ENCODE results near the gene TNRC6B. TPM values are rescaled to one million over a fixed set of nuclear protein-coding genes. Genes with fewer than 3 reads are reported as not detected.

Gene TNRC6B
- total RNA-seq, 2 experiments from 2014 or later: 37.0 to 63.7 TPM

- Histone ChIP-seq H3K4me1 (ENCODE audit: insufficient read depth, low read length, poor library complexity, severe bottlenecking) (no peaks in the 10 kb centered on the region), H3K36me3 (ENCODE audit: insufficient read depth, low read length) (peaks cover 30% of the 10 kb centered on the region), H3K27ac (ENCODE audit: low read depth, low read length, poor library complexity, severe bottlenecking) (no peak overlapping the region), H3K79me2 (ENCODE audit: insufficient read depth, low read depth, low read length) (peaks cover 16% of the 10 kb centered on the region; the same call in 1 of the 2 replicates), H3K9me2 (ENCODE audit: insufficient read depth, low read length) (no peaks in the 10 kb centered on the region), H3K4me3 (ENCODE audit: low read depth, low read length, poor library complexity, severe bottlenecking) (no peak overlapping the region), H2AFZ (ENCODE audit: low read length) (no peak overlapping the region), H4K20me1 (ENCODE audit: insufficient read depth, low read length) (no peaks in the 10 kb centered on the region), H3K9me3 (ENCODE audit: low read length) (no peaks in the 10 kb centered on the region), H3K4me2 (ENCODE audit: low read length) (no peak overlapping the region)
- no peak for DNase-seq (ENCODE audit: low spot score)
- ChIA-PET POLR2A (no interaction called here), CTCF (ENCODE audit: unreplicated experiment) (no interaction called here)
- intact Hi-C loops (cut with micrococcal nuclease; ENCODE audit: unreplicated experiment): no loop called here
- BruUV-seq (replicated peaks): no TSS peak
- TF ChIP-seq EZH2phosphoT487 (IDR thresholded peaks at IDR 0.05; ENCODE audit: borderline replicate concordance, low read depth, low read length): no peak
- no peak for TF ChIP-seq CTCF (conservative IDR thresholded peaks at IDR 0.05; ENCODE audit: low read length)
These were observed 71.6 kb downstream of the TNRC6B start for GRCh38 chr22:40249286-40249685.

- no peak for TF ChIP-seq EZH2phosphoT487 (IDR thresholded peaks at IDR 0.05; ENCODE audit: borderline replicate concordance, low read depth, low read length)
- no peak for TF ChIP-seq CTCF (conservative IDR thresholded peaks at IDR 0.05; ENCODE audit: low read length)
- no TSS peak for BruUV-seq (replicated peaks)
- no peak overlapping the region for H3K27ac ChIP-seq (ENCODE audit: low read depth, low read length, poor library complexity, severe bottlenecking)
- no peak for DNase-seq (ENCODE audit: low spot score)
- ChIA-PET POLR2A (interaction anchor here (0.6 kb wide), 1 partner anchor 366 kb away, joined by 5 read pairs; no protein-coding TSS in a partner anchor), CTCF (ENCODE audit: unreplicated experiment) (no interaction called here)
- H3K4me2 ChIP-seq (ENCODE audit: low read length): no peak overlapping the region
- no peak overlapping the region for H2AFZ ChIP-seq (ENCODE audit: low read length)
- H3K9me3 ChIP-seq (ENCODE audit: low read length): no peaks in the 10 kb centered on the region
- intact Hi-C loops (cut with micrococcal nuclease; ENCODE audit: unreplicated experiment): no loop called here
- no peaks in the 10 kb centered on the region for H3K9me2 ChIP-seq (ENCODE audit: insufficient read depth, low read length)
- H3K36me3 ChIP-seq (ENCODE audit: insufficient read depth, low read length): peaks cover 30% of the 10 kb centered on the region
- no peaks in the 10 kb centered on the region for H3K4me1 ChIP-seq (ENCODE audit: insufficient read depth, low read length, poor library complexity, severe bottlenecking)
- peaks cover 12% of the 10 kb centered on the region; the same call in 1 of the 2 replicates for H3K79me2 ChIP-seq (ENCODE audit: insufficient read depth, low read depth, low read length)
- H3K4me3 ChIP-seq (ENCODE audit: low read depth, low read length, poor library complexity, severe bottlenecking): no peak overlapping the region
- H4K20me1 ChIP-seq (ENCODE audit: insufficient read depth, low read length): no peaks in the 10 kb centered on the region
These were observed 72.9 kb downstream of the TNRC6B start for GRCh38 chr22:40250608-40251007.

- POLR2A ChIA-PET: interaction anchor here (0.6 kb wide), 1 partner anchor 367 kb away, joined by 5 read pairs; no protein-coding TSS in a partner anchor
- intact Hi-C loops (cut with micrococcal nuclease; ENCODE audit: unreplicated experiment): no loop called here
- H3K79me2 ChIP-seq (ENCODE audit: insufficient read depth, low read depth, low read length): peaks cover 12% of the 10 kb centered on the region; the same call in 1 of the 2 replicates
These were observed 73.4 kb downstream of the TNRC6B start for GRCh38 chr22:40251106-40251505.

More at GRCh38 chr22:40251106-40251505, 73.4 kb downstream of the TNRC6B start:
- CTCF ChIA-PET (ENCODE audit: unreplicated experiment): no interaction called here
- Histone ChIP-seq H3K9me3 (ENCODE audit: low read length) (no peaks in the 10 kb centered on the region), H3K4me1 (ENCODE audit: insufficient read depth, low read length, poor library complexity, severe bottlenecking) (no peaks in the 10 kb centered on the region), H2AFZ (ENCODE audit: low read length) (no peak overlapping the region), H3K36me3 (ENCODE audit: insufficient read depth, low read length) (peaks cover 30% of the 10 kb centered on the region), H3K4me2 (ENCODE audit: low read length) (no peak overlapping the region), H3K27ac (ENCODE audit: low read depth, low read length, poor library complexity, severe bottlenecking) (no peak overlapping the region), H3K9me2 (ENCODE audit: insufficient read depth, low read length) (no peaks in the 10 kb centered on the region), H3K4me3 (ENCODE audit: low read depth, low read length, poor library complexity, severe bottlenecking) (no peak overlapping the region), H4K20me1 (ENCODE audit: insufficient read depth, low read length) (no peaks in the 10 kb centered on the region)
- DNase-seq (ENCODE audit: low spot score): no peak
- no peak for TF ChIP-seq EZH2phosphoT487 (IDR thresholded peaks at IDR 0.05; ENCODE audit: borderline replicate concordance, low read depth, low read length)
- TF ChIP-seq CTCF (conservative IDR thresholded peaks at IDR 0.05; ENCODE audit: low read length): no peak
- no TSS peak for BruUV-seq (replicated peaks)

Data from OCI-LY7 (cell line).